HFF-Myc (cell line): ENCODE results near the gene FXYD2.

Source experiments
- DNase-seq: peaks from one replicate; pipeline ENCODE4 v3.0.0-alpha.2; 2011; ENCODE audit warnings: low read depth; ENCODE audit errors: extremely low read depth
- H3K4me3 ChIP-seq: replicated peaks from 2 replicates; pipeline ENCODE4 v1.5.1; 2011; ENCODE audit warnings: low read depth, mild to moderate bottlenecking, control low read depth, low read length
- TF ChIP-seq, protein P1 (sequence below): IDR thresholded peaks from 2 replicates; pipeline ENCODE4 v1.5.1; 2012; ENCODE audit warnings: mild to moderate bottlenecking, low read depth, low read length, control low read depth; ENCODE audit errors: missing control alignments

Gene FXYD2

GRCh38 chr11:117808784-117809183 is 15.8 kb downstream of the FXYD2 start:
- no peak overlapping the region for H3K4me3 ChIP-seq
- DNase-seq = no peak
- TF ChIP-seq, protein P1, sequence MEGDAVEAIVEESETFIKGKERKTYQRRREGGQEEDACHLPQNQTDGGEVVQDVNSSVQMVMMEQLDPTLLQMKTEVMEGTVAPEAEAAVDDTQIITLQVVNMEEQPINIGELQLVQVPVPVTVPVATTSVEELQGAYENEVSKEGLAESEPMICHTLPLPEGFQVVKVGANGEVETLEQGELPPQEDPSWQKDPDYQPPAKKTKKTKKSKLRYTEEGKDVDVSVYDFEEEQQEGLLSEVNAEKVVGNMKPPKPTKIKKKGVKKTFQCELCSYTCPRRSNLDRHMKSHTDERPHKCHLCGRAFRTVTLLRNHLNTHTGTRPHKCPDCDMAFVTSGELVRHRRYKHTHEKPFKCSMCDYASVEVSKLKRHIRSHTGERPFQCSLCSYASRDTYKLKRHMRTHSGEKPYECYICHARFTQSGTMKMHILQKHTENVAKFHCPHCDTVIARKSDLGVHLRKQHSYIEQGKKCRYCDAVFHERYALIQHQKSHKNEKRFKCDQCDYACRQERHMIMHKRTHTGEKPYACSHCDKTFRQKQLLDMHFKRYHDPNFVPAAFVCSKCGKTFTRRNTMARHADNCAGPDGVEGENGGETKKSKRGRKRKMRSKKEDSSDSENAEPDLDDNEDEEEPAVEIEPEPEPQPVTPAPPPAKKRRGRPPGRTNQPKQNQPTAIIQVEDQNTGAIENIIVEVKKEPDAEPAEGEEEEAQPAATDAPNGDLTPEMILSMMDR = no peak

DNA sequence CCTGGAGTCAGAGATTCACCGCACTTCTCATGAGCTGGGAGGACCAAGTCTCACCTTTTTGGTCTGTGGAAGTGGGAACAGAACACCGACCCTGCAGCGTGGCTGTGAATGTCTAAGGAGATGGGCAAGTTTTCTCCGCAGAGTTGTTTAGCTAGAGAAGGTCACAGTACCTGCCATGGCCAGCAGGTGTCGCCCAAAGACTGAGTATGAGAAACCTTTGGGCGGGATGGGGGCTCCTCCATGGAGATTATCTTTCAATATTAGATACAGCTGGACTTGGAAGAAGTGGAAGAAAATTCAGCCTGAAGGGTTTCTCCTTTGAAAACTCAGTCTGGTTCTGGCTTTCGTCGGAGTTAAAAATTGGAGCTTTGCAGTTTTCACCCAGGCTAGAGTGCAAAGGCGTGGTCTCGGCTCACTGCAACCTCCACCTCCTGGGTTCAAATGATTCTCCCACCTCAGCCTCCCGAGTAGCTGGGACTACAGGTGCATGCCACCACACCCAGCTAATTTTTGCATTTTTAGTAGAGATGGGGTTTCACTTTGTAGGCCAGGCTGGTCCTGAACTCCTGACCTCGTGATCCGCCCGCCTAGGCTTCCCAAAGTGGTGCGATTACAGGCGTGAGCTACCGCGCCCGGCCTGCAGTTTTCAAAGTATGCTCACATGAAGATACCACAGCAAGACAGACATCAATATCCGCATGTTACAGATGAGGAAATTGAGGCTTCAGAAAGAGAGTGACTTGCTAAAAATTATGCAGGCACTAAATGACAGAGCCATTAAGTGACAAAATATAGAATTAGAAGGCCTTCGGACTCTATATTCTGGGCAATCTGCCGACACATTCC is 16.8 kb downstream of the FXYD2 start:
- no peak overlapping the region for H3K4me3 ChIP-seq
- DNase-seq = no peak
- TF ChIP-seq, protein P1 = peak; percentile 90

GRCh38 chr11:117806846-117807245 is 17.7 kb downstream of the FXYD2 start:
- no peak for DNase-seq
- TF ChIP-seq, protein P1 = no peak
- no peak overlapping the region for H3K4me3 ChIP-seq

DNA sequence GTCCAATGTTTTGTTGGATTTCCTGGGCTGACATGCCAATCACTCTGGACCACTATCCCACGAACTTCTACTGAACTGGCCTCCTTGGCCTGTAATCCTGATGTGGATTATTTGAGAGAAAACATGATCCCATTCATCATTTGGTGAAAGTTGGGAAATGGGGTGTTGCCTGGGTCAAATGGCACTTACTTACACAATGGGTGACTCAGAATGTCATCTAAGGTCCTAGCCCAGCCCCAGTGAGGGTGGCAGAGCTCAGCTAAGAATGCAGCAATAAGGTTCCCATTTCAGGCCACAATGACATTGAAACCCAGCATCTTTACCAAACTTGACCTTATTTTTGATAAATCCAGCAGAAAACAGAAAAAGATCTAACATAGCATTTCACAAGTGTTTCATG is 19.5 kb downstream of the FXYD2 start:
- H3K4me3 ChIP-seq = no peak overlapping the region
- no peak for DNase-seq
- TF ChIP-seq, protein P1 = no peak

DNA sequence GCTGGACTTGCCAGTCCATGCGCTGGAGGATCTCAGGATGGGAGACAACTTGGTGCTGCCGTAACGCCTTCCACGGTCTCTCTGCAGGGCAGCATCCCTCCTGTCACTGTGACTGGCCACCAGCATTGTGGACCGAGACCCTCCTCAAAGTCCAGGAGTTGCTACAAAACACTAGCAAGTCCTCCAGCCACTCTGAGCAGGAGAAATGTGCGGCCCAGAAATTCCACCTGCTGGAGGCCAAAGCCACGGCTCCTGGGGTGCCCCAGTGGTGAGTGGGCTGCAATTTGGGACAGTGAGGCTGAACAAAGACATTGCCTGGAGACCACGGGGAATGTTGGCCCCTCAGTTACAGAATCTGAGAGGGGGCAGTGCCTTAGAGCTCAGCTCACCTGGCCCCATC is 20.6 kb downstream of the FXYD2 start:
- TF ChIP-seq, protein P1 = no peak
- DNase-seq = no peak
- no peak overlapping the region for H3K4me3 ChIP-seq

DNA sequence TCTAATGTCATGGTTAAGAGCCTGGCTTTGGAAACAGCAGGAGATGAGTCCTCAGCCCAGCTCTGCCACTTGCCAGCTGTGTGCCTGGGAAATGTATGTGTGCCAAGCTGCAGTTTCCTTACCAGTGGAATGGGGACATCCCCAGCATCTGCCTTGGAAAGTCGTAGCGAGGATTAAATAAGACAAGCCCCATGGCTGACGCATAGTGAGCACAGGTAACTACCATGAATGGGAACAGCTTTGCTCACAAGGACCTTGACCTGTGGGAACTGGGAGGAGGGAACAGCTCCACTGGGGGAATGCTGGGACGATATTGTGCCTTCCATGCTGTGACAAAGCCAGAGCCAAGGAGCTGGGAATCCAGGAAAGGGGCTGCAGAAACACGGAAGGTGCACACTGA is 24.9 kb downstream of the FXYD2 start:
- H3K4me3 ChIP-seq = no peak overlapping the region
- DNase-seq = no peak
- TF ChIP-seq, protein P1 = no peak

DNA sequence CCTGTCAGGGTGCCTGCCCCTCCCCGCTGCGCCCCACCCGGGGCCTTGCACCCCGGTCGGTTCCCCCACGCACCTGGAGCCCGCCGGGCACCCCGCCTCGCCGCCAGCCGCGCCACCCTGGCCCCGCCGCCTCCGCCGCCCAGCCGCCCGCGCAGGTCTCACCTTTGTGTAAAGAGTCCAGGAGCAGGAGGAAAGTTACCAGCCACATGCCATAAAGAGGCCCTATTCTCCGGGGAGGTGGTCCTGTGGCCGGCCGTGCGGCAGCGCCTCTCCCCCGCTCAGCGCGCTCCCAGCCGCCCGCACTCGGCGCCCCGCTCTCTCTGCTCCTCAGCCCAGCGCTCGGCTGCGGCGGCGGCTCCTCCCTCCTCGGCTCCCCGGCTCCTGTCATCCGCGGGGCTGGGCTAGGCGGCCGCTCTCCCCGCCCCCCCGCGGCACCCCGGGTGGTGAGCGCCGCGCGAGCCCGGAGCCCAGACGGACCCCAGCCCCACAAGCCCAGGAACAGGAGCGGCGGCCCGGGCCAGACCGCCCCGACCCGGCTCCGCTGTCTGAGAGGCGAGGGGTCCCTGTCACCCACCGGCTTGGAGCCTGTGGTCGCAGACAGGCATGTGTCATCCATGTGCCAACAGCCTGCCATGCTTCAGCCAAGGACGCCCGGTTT is 27.5 kb downstream of the FXYD2 start, which contains the start of gene DSCAML1:
DSCAML1 (minus strand) TSS at position 345 of the 658 bp plus-strand sequence; CDS start at position 208, 137 bp downstream.
- no peak for DNase-seq
- TF ChIP-seq, protein P1 = no peak
- H3K4me3 ChIP-seq = no peak within 1 kb of the TSS
